Activated naive CD8-positive, alpha-beta T cell treated with anti-CD3 and anti-CD28 coated beads, Interleukin-2, amount 10 ng/mL, durations not matched to agents 7 days and 5 days (primary cell): ENCODE measurements around the gene ZNF365. TPM values are rescaled to one million over a fixed set of nuclear protein-coding genes. Genes with fewer than 3 reads are reported as not detected.

Experiments used
- ATAC-seq: fragments of 150-1000 bp; cut with Tn5 transposase; one replicate; pipeline ENCODE4 v1.10.0; 2021; ENCODE audit warnings: low read depth, moderate library complexity
- POLR2A ChIA-PET: fragments of 350-600 bp; sonication (Branson Sonifier 250); formaldehyde crosslinking; loops from one replicate; lab custom pipeline; 2021; ENCODE audit warnings: antibody characterized with exemption; lab: Charles Lee
- DNase-seq: peaks from one replicate; pipeline ENCODE4 v3.0.0; 2021
- H3K27ac Mint-ChIP-seq: one replicate; pipeline ENCODE4 v1.8.0; 2022; ENCODE audit warnings: mild to moderate bottlenecking, mixed read lengths
- H3K27me3 Mint-ChIP-seq: one replicate; pipeline ENCODE4 v1.8.0; 2022; ENCODE audit warnings: mild to moderate bottlenecking, moderate library complexity, mixed read lengths
- H3K36me3 Mint-ChIP-seq: one replicate; pipeline ENCODE4 v1.8.0; 2021; ENCODE audit warnings: mild to moderate bottlenecking, mixed read lengths
- H3K4me1 Mint-ChIP-seq: one replicate; pipeline ENCODE4 v1.8.0; 2021; ENCODE audit warnings: mixed read lengths
- H3K4me3 Mint-ChIP-seq: one replicate; pipeline ENCODE4 v1.8.0; 2022; ENCODE audit warnings: mild to moderate bottlenecking, moderate library complexity, mixed read lengths
- H3K9me3 Mint-ChIP-seq: one replicate; pipeline ENCODE4 v1.8.0; 2021; ENCODE audit warnings: mixed read lengths
- total RNA-seq, 2 experiments: library from RNA; stranded (reverse); gene quantifications; one replicate each; pipeline ENCODE4 v1.2.3, GENCODE V29; 2021

Gene ZNF365
- under 1 TPM; 0.58 to 0.94 TPM for total RNA-seq

GRCh38 chr10:62373995-62374861, at the start of gene ZNF365:
TSS of gene ZNF365 (plus strand) at chr10:62374369. CDS start at chr10:62376194, 1,825 bp downstream.
- Mint-ChIP-seq H3K4me1 (peaks cover 4% of the 10 kb centered on the region), H3K27me3 (peaks cover 54% of the 10 kb centered on the region), H3K9me3 (no peaks in the 10 kb centered on the region), H3K27ac (no peak within 1 kb of the TSS), H3K4me3 (peak within 1 kb of the TSS; percentile 75), H3K36me3 (no peaks in the 10 kb centered on the region)
- POLR2A ChIA-PET: no interaction called here
- peak; percentile 51 for DNase-seq
- ATAC-seq: peak; percentile 82

- no peak overlapping the region for H3K4me3 Mint-ChIP-seq
- H3K27ac Mint-ChIP-seq: no peak overlapping the region
- peaks cover 26% of the 10 kb centered on the region for H3K27me3 Mint-ChIP-seq
- no peak for ATAC-seq
- H3K4me1 Mint-ChIP-seq: no peaks in the 10 kb centered on the region
- POLR2A ChIA-PET: no interaction called here
- no peaks in the 10 kb centered on the region for H3K9me3 Mint-ChIP-seq
- DNase-seq: no peak
- no peaks in the 10 kb centered on the region for H3K36me3 Mint-ChIP-seq
Measured at GRCh38 chr10:62326176-62326575, 48.0 kb upstream of the ZNF365 start.

- no peak overlapping the region for H3K27ac Mint-ChIP-seq
- POLR2A ChIA-PET: no interaction called here
- no peaks in the 10 kb centered on the region for H3K4me1 Mint-ChIP-seq
- peaks cover 23% of the 10 kb centered on the region for H3K27me3 Mint-ChIP-seq
- DNase-seq (no peak), ATAC-seq (no peak)
- H3K9me3 Mint-ChIP-seq: peaks cover 5% of the 10 kb centered on the region
- no peaks in the 10 kb centered on the region for H3K36me3 Mint-ChIP-seq
- no peak overlapping the region for H3K4me3 Mint-ChIP-seq
Measured at GRCh38 chr10:62327885-62328284, 46.3 kb upstream of the ZNF365 start.

- DNase-seq: no peak
- Mint-ChIP-seq H3K27ac (no peak overlapping the region), H3K36me3 (no peaks in the 10 kb centered on the region), H3K9me3 (peaks cover 6% of the 10 kb centered on the region), H3K4me3 (no peak overlapping the region), H3K27me3 (peaks cover 14% of the 10 kb centered on the region), H3K4me1 (no peaks in the 10 kb centered on the region)
- POLR2A ChIA-PET: no interaction called here
- ATAC-seq: no peak
Measured at GRCh38 chr10:62330213-62330612, 44.0 kb upstream of the ZNF365 start.

- DNase-seq: no peak
- POLR2A ChIA-PET: no interaction called here
- peaks cover 6% of the 10 kb centered on the region for H3K9me3 Mint-ChIP-seq
- ATAC-seq: no peak
- H3K27me3 Mint-ChIP-seq: peaks cover 13% of the 10 kb centered on the region
- H3K36me3 Mint-ChIP-seq: no peaks in the 10 kb centered on the region
- no peaks in the 10 kb centered on the region for H3K4me1 Mint-ChIP-seq
- no peak overlapping the region for H3K4me3 Mint-ChIP-seq
- no peak overlapping the region for H3K27ac Mint-ChIP-seq
Measured at GRCh38 chr10:62332406-62332805, 41.8 kb upstream of the ZNF365 start.

- ATAC-seq (no peak), DNase-seq (no peak)
- H3K36me3 Mint-ChIP-seq: no peaks in the 10 kb centered on the region
- peaks cover 12% of the 10 kb centered on the region for H3K27me3 Mint-ChIP-seq
- no peak overlapping the region for H3K27ac Mint-ChIP-seq
- H3K4me3 Mint-ChIP-seq: no peak overlapping the region
- no peaks in the 10 kb centered on the region for H3K4me1 Mint-ChIP-seq
- peaks cover 7% of the 10 kb centered on the region for H3K9me3 Mint-ChIP-seq
- POLR2A ChIA-PET: no interaction called here
Measured at GRCh38 chr10:62333135-62333889, 40.9 kb upstream of the ZNF365 start.

GRCh38 chr10:62333988-62334682, 40.0 kb upstream of the ZNF365 start:
- DNase-seq: no peak
- no peak for ATAC-seq
- Mint-ChIP-seq H3K4me3 (no peak overlapping the region), H3K9me3 (peaks cover 7% of the 10 kb centered on the region), H3K27me3 (peaks cover 7% of the 10 kb centered on the region), H3K36me3 (no peaks in the 10 kb centered on the region), H3K27ac (no peak overlapping the region), H3K4me1 (no peaks in the 10 kb centered on the region)
- POLR2A ChIA-PET: no interaction called here

- DNase-seq: no peak
- H3K27me3 Mint-ChIP-seq: peaks cover 4% of the 10 kb centered on the region
- H3K4me1 Mint-ChIP-seq: no peaks in the 10 kb centered on the region
- peaks cover 10% of the 10 kb centered on the region for H3K9me3 Mint-ChIP-seq
- no peak overlapping the region for H3K27ac Mint-ChIP-seq
- no peak for ATAC-seq
- POLR2A ChIA-PET: no interaction called here
- H3K36me3 Mint-ChIP-seq: peaks cover 1% of the 10 kb centered on the region
- H3K4me3 Mint-ChIP-seq: no peak overlapping the region
Measured at GRCh38 chr10:62335326-62335725, 38.8 kb upstream of the ZNF365 start.

- peaks cover 11% of the 10 kb centered on the region for H3K9me3 Mint-ChIP-seq
- no peak for DNase-seq
- no peak overlapping the region for H3K27ac Mint-ChIP-seq
- H3K4me3 Mint-ChIP-seq: no peak overlapping the region
- H3K36me3 Mint-ChIP-seq: peaks cover 1% of the 10 kb centered on the region
- H3K27me3 Mint-ChIP-seq: peaks cover 2% of the 10 kb centered on the region
- H3K4me1 Mint-ChIP-seq: no peaks in the 10 kb centered on the region
- ATAC-seq: no peak
- POLR2A ChIA-PET: no interaction called here
Measured at GRCh38 chr10:62336404-62336803, 37.8 kb upstream of the ZNF365 start.

GRCh38 chr10:62341419-62341818, 32.8 kb upstream of the ZNF365 start:
- Mint-ChIP-seq H3K9me3 (peaks cover 22% of the 10 kb centered on the region), H3K4me3 (no peak overlapping the region), H3K27me3 (no peaks in the 10 kb centered on the region), H3K36me3 (peaks cover 1% of the 10 kb centered on the region), H3K27ac (no peak overlapping the region), H3K4me1 (no peaks in the 10 kb centered on the region)
- no peak for DNase-seq
- ATAC-seq: no peak
- POLR2A ChIA-PET: no interaction called here

GRCh38 chr10:62343000-62343399, 31.2 kb upstream of the ZNF365 start:
- Mint-ChIP-seq H3K4me1 (no peaks in the 10 kb centered on the region), H3K27me3 (no peaks in the 10 kb centered on the region), H3K36me3 (peaks cover 1% of the 10 kb centered on the region), H3K4me3 (no peak overlapping the region), H3K27ac (no peak overlapping the region), H3K9me3 (peaks cover 25% of the 10 kb centered on the region)
- ATAC-seq: no peak
- no peak for DNase-seq
- POLR2A ChIA-PET: no interaction called here

GRCh38 chr10:62348029-62348428, 26.1 kb upstream of the ZNF365 start:
- Mint-ChIP-seq H3K9me3 (peaks cover 24% of the 10 kb centered on the region), H3K36me3 (no peaks in the 10 kb centered on the region), H3K27ac (no peak overlapping the region), H3K27me3 (no peaks in the 10 kb centered on the region), H3K4me1 (no peaks in the 10 kb centered on the region), H3K4me3 (no peak overlapping the region)
- no peak for DNase-seq
- POLR2A ChIA-PET: no interaction called here
- ATAC-seq: no peak

- ATAC-seq (no peak), DNase-seq (no peak)
- H3K4me1 Mint-ChIP-seq: no peaks in the 10 kb centered on the region
- POLR2A ChIA-PET: no interaction called here
- no peaks in the 10 kb centered on the region for H3K27me3 Mint-ChIP-seq
- H3K36me3 Mint-ChIP-seq: no peaks in the 10 kb centered on the region
- no peak overlapping the region for H3K4me3 Mint-ChIP-seq
- no peak overlapping the region for H3K27ac Mint-ChIP-seq
- peaks cover 12% of the 10 kb centered on the region for H3K9me3 Mint-ChIP-seq
Measured at GRCh38 chr10:62352356-62352970, 21.7 kb upstream of the ZNF365 start.
